Measurements from ENCODE around the gene RABEP2.
"Not testable (repeated sequence)": the region's sequence is repeated elsewhere in the genome, so short reads cannot be mapped to it uniquely, and the experiment has no call there.

The RABEP2 gene

GRCh38 chr16:28897826-28898225 lies 27.2 kb downstream of the RABEP2 start:
- TF ChIP-seq CTCF (IDR thresholded peaks at IDR 0.05; ENCODE audit: borderline replicate concordance, insufficient read depth, low read depth, low read length), result no peak

DNA sequence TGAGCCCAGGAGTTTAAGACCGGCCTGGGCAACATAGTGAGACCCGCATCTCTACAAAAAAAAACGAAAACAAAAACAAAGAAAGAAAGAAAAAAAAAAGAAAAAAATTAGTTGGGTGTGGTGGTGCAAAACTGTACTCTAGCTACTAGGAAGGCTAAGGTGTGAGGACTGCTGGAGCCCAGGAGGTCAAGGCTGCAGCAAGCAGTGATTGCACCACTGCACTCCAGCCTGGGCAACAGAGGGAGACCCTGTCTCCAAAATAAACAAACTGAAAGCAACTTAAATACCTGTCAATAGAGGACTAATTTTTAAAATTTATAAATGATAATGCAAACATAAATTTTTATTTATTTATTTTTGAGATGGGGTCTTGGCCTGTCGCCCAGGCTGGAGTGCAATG lies 29.4 kb downstream of the RABEP2 start:
- H3K4me3 ChIP-seq (ENCODE audit: low read depth, low read length), result no peak overlapping the region
- TF ChIP-seq CTCF (IDR thresholded peaks at IDR 0.05; ENCODE audit: borderline replicate concordance, insufficient read depth, low read depth, low read length), result no peak

More at GRCh38 chr16:28897826-28898225, 27.2 kb downstream of the RABEP2 start:
- H3K4me3 ChIP-seq (ENCODE audit: low read depth, low read length), result no peak overlapping the region

- H3K4me3 ChIP-seq (ENCODE audit: low read depth, low read length), result no peak overlapping the region
- TF ChIP-seq CTCF (IDR thresholded peaks at IDR 0.05; ENCODE audit: borderline replicate concordance, insufficient read depth, low read depth, low read length), result no peak
Measured at GRCh38 chr16:28893291-28893690, 31.7 kb downstream of the RABEP2 start.

DNA sequence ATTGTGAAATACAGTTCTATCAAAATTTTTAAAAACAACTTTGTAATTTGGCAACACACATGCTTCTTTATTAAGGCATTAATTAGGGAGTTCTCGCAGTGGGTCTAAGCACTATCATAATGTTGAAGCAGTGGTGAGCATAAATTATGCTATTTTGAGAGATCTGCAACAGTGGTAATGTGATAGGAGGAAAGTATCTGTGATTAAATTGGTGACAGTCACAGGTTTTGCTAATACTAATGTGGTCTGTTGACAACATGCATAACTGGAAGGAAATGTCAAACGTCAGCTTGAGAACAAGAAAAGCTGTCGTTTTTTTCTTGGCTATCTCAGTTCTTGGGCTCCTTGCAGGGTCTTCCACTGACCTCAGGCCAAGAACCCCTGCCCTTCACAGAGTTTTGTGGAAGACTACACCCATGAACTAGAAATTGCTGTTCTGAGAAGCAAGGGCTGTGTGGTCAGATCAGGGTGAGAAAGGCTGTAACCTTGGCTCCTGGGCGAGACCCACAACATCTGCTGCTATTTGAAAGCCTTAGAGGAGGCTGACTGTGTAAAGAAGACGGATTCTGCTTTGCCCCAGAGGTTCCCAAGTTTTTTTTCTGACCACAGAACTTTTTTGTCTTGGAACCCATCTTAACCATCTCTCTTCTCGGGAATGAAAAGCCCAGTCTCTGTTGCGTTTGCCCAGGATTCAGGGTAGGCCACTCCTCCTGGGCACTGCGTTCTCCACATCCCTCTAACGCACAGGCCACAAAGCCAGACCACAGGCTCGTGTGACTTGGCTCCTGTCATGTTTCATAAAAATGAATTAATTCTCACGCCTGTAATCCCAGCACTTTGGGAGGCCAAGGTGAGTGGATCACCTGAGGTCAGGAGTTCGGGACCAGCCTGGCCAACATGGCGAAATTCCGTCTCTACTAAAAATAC lies 32.8 kb downstream of the RABEP2 start:
- TF ChIP-seq CTCF (IDR thresholded peaks at IDR 0.05; ENCODE audit: borderline replicate concordance, insufficient read depth, low read depth, low read length), result no peak
- H3K4me3 ChIP-seq (ENCODE audit: low read depth, low read length), result no peak overlapping the region

GRCh38 chr16:28890355-28890754 lies 34.7 kb downstream of the RABEP2 start:
- not testable (repeated sequence) for H3K4me3 ChIP-seq (ENCODE audit: low read depth, low read length)

DNA sequence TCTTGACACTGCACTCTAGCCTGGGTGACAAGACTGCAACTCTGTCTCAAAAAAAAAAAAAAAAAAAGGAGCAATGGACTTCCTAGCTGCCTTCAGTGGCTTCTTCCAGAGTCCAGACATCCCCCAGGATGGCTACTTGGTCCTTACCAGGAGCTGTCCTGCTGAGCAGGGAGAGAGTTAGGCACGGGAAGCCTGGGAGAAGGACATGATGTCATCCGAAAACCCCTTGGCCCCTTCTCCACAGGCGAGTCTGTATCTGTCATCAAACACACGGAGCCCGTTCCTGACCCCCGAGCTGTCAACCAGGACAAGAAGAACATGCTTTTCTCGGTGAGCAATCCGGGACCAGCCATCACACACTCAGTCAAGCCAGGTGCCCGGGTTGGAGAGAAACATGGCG lies 38.1 kb downstream of the RABEP2 start:
- no peak for TF ChIP-seq CTCF (IDR thresholded peaks at IDR 0.05; ENCODE audit: borderline replicate concordance, insufficient read depth, low read depth, low read length)
- no peak overlapping the region for H3K4me3 ChIP-seq (ENCODE audit: low read depth, low read length)

DNA sequence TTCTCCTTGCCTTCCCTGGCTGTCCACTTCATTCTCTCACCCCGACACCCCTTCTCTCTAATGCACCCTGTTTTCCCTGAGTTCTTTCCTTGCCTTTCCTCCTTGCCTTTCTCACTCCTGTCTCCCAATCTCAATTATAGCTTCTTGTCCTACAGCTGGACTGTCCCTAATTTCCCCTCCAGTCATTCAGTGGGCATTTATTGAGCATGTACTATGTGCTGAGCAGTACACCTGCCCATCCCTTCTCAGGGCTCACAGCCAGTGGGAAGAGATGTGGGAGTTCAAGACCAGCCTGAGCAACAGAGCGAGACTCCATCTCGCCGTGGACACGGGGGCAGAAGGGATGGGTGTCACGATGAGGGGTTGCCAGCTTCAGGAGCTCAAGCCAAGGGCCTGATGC lies 41.0 kb downstream of the RABEP2 start:
- TF ChIP-seq CTCF (IDR thresholded peaks at IDR 0.05; ENCODE audit: borderline replicate concordance, insufficient read depth, low read depth, low read length), result no peak
- no peak overlapping the region for H3K4me3 ChIP-seq (ENCODE audit: low read depth, low read length)
